Prostate gland (tissue), 2 donors: ENCODE measurements around the gene IRF9.

Experiments used
- POLR2A ChIP-seq: fragments of 450-650 bp; IDR thresholded peaks from one replicate; pipeline ENCODE4 v1.6.1; 2016; ENCODE audit warnings: antibody characterized with exemption, mild to moderate bottlenecking
- TF ChIP-seq, protein P1 (sequence below), 4 experiments: fragments of 200-600 bp in 2 of 4; fragments of 450-650 bp in 2 of 4; sonication (generic) in 2 of 4; IDR thresholded peaks; 1 replicate in 3 of 4; 2 replicates in 1 of 4; pipeline ENCODE4 v1.5.1; 2016 to 2019; ENCODE audit warnings: antibody characterized with exemption in 4 of 4, mild to moderate bottlenecking in 2 of 4, moderate library complexity in 2 of 4

DNA sequence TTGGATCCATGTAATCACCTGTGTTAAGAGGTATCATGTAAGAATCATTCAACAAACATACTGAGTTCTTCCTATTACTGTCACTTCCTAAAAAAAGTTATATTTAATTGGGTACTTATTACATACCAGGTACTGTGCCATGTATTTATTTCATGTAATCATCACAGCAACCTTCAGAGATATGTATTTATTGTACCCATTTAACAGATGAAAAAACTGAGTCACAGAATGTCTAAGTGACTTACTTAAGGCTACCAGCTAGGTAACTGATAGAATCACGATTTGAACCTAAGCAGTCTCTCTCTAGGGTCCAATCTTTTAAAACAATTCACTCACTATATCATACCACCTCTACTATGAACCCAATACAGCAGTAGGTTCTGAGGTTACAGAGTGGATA, 16.6 kb upstream of the IRF9 start:
- TF ChIP-seq, protein P1, sequence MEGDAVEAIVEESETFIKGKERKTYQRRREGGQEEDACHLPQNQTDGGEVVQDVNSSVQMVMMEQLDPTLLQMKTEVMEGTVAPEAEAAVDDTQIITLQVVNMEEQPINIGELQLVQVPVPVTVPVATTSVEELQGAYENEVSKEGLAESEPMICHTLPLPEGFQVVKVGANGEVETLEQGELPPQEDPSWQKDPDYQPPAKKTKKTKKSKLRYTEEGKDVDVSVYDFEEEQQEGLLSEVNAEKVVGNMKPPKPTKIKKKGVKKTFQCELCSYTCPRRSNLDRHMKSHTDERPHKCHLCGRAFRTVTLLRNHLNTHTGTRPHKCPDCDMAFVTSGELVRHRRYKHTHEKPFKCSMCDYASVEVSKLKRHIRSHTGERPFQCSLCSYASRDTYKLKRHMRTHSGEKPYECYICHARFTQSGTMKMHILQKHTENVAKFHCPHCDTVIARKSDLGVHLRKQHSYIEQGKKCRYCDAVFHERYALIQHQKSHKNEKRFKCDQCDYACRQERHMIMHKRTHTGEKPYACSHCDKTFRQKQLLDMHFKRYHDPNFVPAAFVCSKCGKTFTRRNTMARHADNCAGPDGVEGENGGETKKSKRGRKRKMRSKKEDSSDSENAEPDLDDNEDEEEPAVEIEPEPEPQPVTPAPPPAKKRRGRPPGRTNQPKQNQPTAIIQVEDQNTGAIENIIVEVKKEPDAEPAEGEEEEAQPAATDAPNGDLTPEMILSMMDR (IDR thresholded peaks at IDR 0.05) = no peak
- TF ChIP-seq POLR2A = no peak
